Measurements from ENCODE around the gene PDZD2.
"Not testable (repeated sequence)": the region's sequence is repeated elsewhere in the genome, so short reads cannot be mapped to it uniquely, and the experiment has no call there.

PDZD2 gene

DNA sequence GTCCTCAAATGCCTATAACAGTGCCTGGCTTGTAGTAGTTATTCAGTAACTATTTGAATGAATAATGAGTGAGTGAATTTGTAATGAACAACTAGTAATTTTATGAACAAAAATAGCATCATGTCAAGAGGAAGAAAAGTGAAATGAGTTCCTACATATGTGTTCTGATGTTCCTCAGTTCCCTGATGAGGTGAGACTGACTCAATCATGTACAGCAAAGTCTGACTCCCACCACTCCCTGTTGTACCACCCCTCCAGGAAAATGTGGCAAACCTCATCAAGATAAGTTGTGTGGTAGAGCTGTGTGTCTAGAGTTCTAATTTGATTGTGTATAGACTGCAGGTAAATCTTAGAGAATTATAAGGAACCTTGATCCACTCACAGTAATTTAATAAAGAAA lies 333.6 kb downstream of the PDZD2 start:
- no peak for DNase-seq (ENCODE audit: low read depth in 2 of 2)

DNA sequence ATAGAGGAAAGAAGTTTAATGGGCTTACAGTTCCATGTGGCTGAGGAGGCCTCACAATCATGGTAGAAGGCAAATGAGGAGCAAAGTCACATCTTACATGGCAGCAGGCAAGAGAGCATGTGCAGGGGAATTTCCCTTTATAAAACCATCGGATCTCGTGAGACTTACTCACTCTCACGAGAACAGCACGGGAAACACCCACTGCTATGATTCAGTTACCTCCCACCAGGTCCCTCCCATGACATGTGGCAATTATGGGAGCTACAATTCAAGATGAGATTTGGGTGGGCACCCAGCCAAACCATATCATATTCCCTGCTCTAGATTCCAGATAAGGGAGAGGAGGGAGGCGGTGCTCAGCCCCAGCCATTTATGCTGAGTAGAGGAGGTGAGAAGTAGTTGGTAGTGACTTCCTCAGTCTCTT lies 336.3 kb downstream of the PDZD2 start:
- DNase-seq (ENCODE audit: low read depth in 2 of 2), result not testable (repeated sequence)

DNA sequence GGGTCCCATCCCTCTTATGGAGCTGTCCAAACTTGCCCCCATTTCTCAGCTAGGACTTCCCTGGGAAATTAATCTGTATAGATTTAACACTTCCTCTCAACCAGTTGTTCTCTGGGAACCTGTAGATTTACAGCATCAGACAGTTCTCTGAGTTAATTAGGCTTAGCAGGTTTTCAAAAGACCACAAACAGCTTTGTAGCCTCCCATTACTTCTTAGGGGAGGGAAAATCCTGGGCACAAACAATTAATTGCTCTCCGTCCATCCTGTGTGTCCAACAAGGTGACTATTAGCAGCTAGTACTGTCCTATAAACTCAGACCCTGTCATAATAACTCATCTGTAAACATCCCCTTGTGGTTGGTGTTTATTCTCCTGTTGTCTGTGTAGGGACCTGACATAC lies 337.2 kb downstream of the PDZD2 start:
- DNase-seq (ENCODE audit: low read depth in 2 of 2), result no peak

DNA sequence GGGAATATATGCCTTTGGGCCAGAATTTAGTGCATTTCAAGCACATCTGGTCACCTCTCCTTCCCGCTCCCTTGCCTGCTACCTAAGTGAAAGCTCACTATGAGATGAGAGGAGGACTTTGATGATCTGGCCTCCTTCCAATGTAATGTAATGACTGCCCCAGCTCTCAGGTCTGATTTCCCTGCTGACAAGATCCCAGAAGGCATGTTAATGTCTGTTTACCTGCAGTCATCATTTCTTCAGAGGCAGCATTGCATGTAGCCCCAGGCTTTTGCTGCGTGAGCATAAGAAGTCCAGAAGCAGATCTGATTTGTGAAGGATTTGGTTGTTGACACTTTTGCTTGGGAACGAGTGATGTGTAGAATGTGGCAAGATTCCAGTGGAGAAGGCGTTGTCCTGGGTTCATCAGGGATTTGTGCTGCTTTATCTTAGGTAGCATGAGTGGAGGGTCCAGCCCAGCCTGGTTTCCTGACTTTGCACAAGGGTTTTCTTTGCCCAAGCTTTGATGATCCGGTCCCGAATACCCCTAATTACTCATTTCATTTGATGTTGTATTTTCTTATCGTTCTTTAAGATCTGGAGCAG lies 342.5 kb downstream of the PDZD2 start:
- no peak for DNase-seq (ENCODE audit: low read depth in 2 of 2)

DNA sequence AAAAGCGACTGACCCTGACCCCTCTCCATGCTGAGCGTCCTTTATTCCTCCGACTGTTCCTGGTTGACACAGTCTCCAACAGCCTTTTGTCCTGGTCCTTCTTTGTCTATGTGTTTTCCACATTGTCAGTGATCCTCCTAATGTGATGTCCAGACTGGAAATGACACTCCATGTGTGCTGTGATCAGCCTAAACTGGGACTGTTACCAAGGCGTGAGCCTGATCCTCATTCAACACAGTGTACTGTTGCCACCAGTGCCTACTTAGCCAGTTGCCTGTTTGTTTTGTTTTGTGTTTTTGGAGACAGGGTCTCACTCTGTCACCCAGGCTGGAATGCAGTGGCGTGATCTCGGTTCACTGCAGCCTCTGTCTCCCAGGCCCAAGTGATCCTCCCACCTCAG lies 343.1 kb downstream of the PDZD2 start:
- no peak for DNase-seq (ENCODE audit: low read depth in 2 of 2)

DNA sequence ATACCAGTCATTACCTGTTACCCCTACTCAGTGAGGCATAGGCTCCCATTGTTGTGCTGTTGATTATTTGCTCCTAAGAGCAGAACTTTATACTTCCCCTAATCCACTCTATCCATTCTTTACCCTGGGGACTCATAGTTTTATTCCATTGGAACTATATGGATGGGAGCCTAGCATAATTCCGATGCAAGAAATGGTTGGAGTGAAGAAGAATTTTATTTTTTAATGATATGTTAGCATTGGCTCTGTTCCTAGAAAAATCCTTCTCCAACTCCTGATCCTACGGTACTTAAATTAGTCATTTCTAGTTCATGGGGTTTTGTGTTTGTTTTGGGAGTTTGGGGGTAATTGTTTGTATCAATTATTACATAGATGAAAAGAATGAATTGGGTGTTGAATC lies 343.7 kb downstream of the PDZD2 start:
- no peak for DNase-seq (ENCODE audit: low read depth in 2 of 2)

DNA sequence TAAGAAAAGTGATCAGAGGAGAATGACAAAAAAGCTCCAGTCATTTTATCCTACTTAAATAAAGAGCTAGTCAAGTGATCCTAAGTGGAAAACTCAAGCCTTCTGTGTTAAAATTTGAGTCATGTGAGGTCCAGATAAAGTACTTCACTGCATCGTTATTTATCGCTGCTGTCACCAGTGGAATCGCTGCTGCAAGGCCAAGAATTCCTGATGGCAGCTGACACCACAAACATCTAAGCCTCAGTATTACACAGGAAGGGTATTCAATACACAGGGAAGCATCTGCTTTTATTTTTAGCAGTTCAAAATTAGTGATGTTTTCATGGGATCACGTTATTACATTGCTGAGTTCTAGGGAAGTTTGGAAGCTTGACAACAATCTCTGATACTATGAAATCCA lies 344.9 kb downstream of the PDZD2 start:
- no peak for DNase-seq (ENCODE audit: low read depth in 2 of 2)

DNA sequence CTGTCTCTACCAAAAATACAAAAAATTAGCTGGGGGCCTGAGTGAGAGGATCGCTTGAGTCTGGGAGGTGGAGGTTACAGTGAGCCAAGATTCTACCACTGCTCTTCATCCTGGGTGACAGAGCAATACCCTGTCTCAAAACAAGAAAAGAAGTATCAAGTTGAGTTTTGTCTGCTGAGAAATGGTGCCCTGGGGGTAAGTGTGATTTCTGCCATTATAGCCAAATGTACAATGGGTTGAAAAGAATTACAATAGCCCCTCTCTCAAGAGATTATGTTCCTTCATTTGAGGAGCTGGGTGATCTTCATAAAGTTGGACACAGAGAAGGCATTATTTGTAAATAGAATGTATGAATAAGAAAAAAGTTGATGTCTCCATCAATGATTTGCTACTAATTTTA lies 345.8 kb downstream of the PDZD2 start:
- no peak for DNase-seq (ENCODE audit: low read depth in 2 of 2)

DNA sequence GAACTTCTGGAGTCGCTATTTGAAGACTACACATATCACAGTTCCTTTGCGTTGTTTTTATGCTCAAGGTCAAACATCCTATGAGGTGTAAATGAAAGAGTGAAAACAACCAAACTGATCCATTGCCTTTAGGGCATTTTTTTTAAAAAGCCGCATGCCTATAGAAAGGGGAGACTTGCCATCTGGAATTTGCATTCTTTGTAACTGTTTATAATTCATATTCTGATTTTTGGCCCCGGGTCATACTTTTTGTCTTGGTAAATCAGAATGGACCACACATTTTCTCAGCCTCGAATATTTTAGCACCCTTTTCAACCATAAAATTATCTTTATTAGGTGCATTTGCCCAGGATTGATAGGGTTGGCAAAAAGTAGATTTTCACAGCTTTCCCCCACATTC lies 347.2 kb downstream of the PDZD2 start:
- DNase-seq (ENCODE audit: low read depth in 2 of 2), result no peak

DNA sequence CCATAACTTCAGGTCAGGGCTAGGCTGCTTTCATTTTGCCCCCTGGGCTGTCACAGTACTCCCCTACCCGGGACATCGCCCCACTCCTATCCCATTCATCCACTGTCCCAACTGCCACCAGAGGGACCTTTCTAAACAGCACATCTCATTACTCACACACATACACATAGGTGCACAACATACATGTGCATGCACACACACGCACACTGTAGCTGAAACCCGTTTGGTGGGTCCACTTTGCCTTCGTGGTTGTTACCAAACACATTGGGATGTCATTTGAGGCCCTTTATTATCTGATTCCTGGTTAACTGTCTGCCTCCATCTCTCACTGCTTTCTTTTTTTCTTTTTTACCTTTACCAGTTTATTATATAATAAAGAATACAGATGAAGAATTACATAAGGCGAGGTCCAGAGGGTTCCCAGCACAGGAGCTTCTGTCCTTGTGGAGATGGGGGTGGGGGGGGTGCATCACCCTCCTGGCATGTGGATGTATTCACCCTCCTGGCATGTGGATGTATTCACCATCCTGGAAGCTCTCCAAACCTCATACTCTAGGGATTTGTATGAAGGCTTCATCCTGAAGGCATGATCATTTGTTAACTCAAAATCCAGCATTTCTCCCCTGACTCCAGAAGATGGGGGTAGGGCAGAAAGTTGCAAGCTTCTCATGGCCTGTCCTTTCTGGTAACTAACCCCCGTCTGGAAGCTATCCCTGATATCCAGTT lies 349.2 kb downstream of the PDZD2 start:
- DNase-seq (ENCODE audit: low read depth in 2 of 2), result no peak

DNA sequence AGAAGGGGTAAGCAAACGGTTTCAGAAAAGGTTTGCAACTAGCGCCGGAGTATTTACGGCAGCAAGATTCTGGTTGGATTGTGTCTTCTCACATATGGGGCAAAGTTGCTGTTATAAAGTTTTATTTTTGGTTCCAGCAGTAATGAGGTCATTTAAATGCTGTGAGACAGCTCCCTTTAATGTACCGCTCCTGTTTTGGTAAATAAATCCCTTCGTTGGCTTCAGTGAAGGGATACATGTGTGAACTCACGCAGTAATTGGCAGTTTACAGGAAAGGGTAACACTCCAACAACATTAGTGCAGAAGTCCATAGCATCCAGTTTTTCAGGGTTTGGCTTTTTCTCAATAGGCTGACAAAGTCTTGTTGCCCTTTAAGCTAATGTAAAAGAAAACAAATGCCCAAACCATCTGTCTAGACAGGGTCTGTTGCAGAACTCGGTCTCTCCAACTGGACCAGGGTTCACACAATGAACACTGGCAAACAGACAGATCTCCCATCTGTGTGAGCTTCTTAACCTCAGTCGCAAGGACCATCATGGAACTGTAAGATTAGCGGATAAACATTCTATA lies 351.2 kb downstream of the PDZD2 start:
- no peak for DNase-seq (ENCODE audit: low read depth in 2 of 2)

DNA sequence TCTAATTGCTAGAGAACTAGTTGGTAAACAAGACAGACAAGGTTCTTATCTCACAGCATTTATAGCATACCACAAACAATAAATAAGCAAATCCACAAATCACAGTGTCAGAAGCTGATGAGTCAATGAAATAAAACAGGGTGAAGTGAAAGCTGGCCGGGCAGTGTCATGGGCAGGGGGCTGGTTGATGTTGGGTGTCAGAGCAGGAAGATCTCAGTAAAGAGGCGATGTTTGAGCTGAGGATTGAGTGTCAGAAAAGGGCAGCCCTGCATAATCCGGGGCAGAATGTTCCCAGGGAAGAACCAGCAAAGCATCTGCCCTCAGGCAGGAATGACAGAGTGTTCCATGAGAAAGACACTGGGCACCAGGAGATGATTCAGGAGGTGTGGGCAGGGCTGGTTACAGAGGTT lies 351.8 kb downstream of the PDZD2 start:
- DNase-seq (ENCODE audit: low read depth in 2 of 2), result no peak

DNA sequence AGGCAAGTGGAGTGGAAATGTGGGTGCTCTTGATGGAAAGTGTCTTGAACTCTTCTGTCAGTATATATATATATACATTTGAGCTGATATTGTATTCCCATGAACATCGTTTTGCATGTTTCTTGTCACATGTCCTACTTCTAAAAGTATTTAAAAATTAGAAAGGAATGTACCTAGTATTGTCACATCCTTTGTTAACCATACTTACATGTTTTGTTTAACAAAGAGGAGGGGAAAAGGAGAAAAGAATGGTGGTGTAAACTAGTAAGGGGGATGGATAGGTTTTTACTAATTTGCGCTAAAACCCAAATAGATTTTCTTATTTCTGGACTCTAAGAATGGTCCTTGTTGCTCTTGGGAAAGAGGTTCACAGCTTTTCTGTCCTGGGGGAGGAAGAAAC lies 353.4 kb downstream of the PDZD2 start:
- no peak for DNase-seq (ENCODE audit: low read depth in 2 of 2)

DNA sequence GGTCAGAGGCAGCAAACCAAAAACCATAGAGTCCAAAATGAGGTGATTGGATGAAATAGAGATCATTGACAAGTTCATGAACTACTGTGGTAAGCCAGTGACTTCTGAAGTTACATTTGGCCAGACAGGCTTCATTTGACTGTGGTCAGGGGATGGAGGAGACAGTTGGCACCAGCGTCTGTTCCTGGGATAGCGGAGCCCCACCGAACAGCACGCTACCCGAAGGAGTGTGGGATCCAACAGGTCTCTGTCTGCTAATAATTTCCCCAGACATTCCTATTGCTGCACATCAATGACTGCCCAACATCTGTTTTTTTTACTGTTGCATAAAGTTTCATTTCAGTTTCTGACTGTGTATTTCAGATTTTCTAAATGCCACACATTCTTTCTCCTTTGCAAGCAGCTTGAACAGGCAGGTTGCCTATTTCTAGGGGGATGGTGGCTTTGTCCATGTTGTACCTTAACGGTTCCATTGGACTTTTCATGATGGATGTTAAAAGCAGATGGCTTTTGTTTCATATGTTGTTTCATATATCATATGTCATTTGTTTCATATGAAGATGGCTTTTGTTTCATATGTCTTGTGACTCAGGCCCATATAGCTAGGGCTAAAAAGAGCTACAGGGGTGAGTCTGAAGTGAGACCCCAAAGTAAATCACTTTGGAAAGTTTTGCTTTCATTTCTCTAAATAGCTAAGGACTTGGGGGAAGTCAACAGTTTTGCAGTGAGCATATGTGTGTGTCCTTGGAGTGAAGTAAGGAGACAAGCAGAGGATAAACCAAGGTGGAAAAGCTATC lies 354.4 kb downstream of the PDZD2 start:
- no peak for DNase-seq (ENCODE audit: low read depth in 2 of 2)

DNA sequence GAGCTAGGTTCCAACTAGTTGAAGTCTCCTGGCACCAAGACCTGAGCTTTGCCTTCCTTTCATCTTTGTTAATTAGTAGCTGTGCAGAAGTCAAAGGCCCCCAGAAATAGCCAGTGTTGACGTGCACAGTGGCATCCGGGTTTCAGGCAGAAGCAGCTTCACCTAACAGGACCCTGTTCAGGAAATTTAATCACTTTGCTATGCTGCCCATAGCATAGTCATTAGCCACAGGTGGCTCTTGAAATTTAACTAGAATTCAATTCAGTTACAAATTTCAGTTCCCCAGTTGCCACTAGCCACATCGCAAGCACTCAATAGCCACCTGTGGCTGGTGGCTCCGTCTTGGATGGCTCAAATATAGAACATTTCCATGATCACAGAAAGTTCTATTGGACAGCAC lies 356.1 kb downstream of the PDZD2 start:
- DNase-seq (ENCODE audit: low read depth in 2 of 2), result no peak

DNA sequence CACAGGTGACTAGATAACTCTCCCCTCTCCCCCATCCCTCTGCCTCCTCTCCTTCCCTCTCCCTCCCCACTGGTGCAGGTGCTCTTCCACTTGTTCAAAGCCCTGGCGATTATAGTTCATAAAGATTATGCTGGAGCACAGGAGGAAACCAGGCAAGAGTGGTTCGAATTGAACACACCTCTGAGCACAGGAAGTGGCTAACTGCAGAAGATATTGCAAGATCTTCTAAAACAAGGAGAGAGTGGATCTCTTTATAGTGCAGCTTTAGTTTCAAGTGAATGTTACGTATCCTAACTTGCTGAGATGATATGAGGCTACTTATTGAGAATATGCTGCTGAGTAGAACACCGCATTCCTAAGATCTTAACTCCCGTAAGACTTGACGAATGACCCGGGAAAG lies 356.8 kb downstream of the PDZD2 start:
- DNase-seq (ENCODE audit: low read depth in 2 of 2), result no peak

DNA sequence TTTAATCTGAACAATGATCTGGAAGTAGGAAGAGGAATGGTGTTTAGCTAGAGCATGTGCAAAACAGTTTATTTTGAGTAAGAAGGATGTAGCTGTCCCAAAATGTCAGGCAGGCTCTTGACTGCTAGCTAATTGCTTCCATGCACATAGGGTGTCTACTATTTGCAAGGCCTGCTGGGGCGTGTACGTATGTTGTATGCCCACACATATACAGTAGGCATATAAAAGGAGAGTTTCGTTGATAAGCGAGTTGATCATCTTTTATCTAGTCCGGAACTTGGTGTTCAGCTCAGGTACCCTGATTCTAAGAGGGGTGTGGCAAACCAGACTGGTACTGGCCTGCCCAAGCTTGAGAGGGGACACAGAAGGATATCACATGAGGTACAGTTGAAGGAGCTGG lies 358.0 kb downstream of the PDZD2 start:
- no peak for DNase-seq (ENCODE audit: low read depth in 2 of 2)

DNA sequence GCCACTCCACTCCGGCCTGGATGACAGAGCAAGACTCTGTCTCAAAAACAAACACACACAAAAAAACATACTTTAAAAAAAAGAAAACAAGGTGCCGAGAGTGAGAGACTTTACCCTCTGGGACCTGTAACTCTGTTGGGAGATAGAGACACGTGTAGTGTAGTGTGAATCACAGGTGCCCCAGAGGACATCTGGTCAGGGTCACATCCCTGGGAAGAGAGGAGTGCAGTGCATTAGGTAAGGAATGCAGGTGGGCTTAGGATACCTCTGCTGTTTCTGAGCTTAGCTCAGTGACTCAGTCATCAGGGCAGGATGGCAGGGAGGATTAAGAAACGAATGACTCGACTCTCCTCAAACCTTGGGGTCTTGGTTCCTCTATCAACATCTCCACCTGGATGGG lies 360.5 kb downstream of the PDZD2 start:
- no peak for DNase-seq (ENCODE audit: low read depth in 2 of 2)

DNA sequence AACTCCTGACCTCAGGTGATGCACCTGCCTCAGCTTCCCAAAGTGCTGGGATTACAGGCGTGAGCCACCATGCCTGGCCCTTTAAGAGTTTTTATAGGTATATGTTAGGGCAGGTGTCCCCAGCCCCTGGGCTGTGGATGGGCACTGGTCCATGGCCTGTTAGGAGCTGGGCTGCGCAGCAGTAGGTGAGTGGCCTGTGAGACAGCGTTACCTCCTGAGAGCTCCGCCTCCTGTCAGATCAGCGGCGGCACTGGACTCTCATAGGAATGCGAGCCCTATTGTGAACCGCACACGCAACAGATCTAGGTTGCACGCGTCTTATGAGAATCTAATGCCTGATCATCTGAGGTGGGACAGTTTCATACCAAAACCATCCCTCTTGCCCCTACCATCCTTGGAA lies 361.8 kb downstream of the PDZD2 start:
- DNase-seq (ENCODE audit: low read depth in 2 of 2), result no peak

DNA sequence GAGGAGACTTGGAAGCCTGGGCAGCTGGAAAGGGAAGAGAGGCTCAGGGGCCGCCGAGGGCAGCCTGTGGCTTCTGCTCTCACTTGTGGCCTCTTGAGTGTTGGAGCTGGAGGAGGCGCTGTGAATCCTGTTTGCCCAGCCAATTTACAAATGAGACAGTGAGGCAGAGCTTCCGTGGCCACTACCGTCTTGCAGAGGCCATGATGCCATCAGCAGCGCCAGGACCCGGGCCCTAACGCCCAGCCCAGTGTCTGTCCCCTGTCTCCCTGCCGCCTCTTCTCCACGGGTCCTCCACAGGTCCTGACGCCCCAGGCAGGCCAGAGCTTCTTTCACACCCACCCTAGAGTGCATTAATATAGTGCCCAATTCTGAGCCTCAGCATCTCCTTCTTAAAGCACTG lies 362.4 kb downstream of the PDZD2 start:
- DNase-seq (ENCODE audit: low read depth in 2 of 2), result no peak

DNA sequence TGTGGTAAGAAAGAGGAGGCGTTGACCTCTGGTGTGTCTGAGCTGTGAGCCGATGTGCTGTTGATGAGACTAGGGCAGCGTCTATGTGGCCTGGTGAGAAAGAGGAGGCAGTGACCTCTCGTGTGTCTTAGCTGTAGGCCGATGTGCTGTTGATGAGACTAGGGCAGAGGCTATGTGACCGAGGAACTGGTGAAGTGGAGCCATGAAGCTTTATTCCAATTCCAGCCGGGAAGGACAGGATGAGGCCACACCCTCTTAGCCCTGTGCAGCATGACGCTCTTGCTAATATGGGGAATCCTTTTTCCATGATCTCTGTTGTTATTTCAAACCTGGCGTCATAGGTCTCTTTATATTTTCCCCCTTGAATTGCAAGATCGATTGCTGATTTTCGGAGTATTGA lies 362.8 kb downstream of the PDZD2 start:
- DNase-seq (ENCODE audit: low read depth in 2 of 2), result no peak

DNA sequence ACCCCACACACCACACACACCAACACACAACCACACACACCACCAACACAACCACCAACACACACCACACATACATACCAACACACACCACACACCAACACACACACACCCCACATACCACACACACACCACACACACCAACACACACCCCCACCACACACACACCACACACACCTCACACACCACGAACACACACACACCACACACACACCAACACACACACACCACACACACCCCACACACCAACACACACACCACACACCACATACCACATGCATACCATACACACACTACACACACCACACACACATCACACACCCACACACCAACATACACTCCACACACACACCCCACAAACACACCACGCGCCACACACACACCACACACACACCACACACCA lies 363.8 kb downstream of the PDZD2 start:
- no peak for DNase-seq (ENCODE audit: low read depth in 2 of 2)

DNA sequence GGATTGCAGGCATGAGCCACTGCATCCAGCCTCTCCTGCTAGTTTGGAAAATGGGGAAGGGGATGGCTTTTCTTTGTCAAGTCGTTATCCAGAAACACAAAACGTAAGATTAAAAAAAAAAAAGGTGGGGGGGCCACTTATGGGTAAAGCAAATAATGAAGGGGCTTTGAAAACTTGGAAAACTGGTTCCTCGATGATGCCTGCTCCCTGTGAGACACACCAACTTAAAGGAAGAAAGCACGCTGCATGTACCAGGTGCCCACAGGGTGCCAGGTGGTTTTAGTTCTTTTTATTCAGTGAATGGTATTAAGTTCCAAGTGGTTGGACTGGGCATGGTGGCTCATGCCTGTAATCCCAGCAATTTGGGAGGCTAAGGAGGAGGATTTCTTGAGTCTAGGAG lies 365.1 kb downstream of the PDZD2 start:
- no peak for DNase-seq (ENCODE audit: low read depth in 2 of 2)

Measured in stimulated activated CD8-positive, alpha-beta memory T cell treated with anti-CD3 and anti-CD28 coated beads, Interleukin-7, amount 100 ng/mL, for 4 hours (primary cell).